Measurements from ENCODE around the gene TELO2.
A peak's percentile ranks its signal among the peaks of the same experiment; 100 is the strongest.

Gene TELO2

DNA sequence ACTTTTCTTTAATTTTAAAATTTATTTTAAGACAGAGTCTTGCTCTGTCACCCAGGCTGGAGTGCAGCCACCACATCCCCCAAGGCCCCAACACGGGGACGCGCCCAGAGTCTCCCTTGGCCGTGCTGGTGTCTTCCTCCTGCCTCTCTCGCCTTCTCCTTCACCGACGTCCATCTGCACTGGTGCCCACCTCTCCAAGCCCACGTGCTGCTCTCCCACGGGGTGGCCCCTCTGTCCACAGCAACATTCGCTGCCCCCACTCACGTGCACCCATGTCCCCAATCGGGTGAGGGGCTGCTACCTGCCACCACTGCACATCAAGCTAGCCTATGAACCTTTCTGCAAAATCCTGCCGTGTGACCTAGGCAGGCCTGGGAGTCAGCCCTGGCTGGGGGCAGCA lies 43.4 kb downstream of the TELO2 start:
- no peak for DNase-seq (ENCODE audit: low read depth)

DNA sequence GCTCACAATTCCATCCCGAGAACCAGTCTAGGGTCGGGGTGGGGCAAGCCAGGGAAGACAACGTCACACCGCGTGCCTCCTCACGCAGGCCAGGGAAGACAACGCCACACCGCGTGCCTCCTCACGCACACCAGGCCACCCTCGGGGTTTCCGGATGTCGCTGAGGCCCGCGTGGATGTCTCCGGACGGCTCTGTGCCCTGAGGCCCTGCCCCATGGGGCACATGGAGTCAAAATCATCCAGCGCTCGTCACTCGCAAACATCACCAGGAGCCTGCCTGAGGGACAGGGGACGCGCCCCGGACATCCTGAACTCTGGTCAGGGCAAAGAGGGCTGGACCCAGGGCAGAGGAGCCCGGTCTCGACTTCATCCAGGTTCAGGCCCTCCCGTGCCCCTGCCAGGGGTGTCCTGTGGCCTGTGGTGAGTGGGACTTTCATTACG lies 44.0 kb downstream of the TELO2 start:
- DNase-seq (ENCODE audit: low read depth): no peak

DNA sequence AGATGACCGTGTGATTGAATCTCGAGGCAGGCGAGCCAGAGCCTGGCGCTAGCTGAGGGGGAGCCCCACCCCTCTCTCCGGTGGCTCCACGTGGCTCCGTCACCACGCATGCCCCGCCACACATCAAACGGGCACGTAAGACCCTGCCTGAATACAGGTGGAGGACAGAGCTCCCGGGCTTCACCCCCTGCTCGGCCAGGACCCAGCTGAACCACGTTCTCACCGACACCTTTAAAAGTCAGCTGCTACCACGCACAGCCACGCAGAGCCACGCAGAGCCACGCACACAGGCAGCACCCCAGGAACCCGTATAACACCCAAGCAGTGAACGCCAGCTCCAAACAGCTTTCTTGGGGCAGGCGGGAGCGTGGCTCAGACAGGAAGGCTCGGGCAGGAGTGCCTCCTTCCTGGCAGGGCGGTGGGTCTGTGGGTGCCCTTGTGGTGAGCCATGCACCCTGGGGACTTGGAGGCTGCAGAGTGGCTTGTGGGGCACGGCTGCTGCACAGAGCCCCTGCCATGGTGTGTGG lies 44.7 kb downstream of the TELO2 start:
- no peak for DNase-seq (ENCODE audit: low read depth)

DNA sequence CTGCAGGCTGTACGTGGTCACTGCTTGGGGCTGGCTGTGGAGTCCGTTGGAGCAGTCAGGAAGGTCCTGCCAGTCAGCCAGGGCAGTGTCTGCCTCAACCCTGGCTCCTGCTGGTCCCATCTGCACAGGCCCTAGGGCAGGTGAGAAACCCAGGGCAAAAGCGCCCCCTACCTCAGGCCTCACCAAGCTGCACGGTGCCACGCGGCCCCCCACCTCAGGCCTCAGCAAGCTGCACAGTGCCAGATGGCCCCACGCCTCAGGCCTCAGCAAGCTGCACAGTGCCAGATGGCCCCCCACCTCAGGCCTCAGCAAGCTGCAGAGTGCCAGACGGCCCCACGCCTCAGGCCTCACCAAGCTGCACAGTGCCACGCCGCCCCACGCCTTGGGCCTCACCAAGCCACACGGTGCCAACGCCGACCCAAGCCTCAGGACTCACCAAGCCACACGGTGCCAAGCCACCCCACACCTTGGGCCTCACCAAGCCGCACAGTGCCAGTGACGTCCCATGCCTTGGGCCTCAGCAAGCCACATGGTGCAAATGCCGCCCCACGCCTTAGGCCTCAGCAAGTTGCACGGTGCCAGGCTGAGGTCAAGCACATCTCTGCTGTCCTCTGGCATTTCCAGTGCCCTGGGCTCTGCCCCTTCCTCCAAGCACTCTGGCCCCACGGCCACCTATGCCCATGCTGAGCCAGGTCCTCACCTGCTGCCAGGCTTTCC lies 45.8 kb downstream of the TELO2 start:
- DNase-seq (ENCODE audit: low read depth): no peak

DNA sequence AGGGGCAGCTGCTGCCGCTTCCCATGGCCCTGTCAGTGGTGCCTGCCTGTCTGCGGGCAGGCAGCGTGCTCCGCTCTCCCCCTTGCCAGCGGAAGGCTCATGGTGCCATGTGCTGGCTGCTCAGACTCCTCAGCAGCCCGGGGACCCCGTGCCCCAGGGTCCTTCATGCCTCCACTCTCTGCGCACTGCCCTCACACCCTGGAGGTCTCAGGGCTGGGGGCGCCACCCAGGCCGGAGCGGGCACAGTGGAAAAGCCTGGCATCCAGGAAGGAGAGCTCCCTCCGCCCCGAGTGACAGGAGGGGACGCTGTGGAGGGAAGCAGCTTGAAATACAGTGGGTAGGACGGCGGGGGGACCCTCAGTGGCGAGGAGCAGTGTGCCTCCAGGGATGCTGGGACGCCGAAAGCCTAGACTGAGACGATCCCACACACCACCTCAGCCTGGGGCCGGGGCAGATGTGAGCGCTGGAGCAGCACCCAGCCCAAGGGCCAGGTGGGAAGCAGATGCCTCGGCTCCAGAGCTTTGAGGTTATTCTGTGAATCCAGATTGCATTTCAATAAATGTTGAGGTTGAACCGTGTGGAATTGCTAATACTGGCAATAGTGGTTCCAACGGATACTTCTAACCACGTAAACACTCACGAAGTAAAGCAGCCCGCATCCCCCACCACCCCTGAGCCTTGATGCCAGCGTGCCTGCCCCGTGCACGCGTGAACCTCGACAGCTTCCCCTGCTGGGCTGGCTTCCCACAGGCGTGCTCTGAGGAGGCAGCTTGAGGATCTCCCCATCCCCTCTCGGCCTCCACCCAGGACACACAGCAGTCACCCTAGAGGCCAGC lies 46.8 kb downstream of the TELO2 start:
- no peak for DNase-seq (ENCODE audit: low read depth)

DNA sequence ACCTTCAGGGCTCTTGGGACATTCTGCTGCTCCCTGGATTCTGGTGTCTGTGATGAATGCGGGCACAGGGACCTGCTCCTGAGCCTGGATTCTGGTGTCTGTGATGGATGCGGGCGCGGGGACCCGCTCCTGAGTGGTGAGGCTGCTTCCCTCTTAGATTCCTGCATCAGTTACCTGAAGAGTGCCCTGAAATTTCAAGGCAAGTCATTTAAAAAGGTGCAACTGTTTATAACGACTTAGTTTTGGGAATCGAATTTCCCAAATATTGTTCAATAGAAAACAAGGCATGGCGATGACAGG lies 47.3 kb downstream of the TELO2 start:
- DNase-seq (ENCODE audit: low read depth): no peak

DNA sequence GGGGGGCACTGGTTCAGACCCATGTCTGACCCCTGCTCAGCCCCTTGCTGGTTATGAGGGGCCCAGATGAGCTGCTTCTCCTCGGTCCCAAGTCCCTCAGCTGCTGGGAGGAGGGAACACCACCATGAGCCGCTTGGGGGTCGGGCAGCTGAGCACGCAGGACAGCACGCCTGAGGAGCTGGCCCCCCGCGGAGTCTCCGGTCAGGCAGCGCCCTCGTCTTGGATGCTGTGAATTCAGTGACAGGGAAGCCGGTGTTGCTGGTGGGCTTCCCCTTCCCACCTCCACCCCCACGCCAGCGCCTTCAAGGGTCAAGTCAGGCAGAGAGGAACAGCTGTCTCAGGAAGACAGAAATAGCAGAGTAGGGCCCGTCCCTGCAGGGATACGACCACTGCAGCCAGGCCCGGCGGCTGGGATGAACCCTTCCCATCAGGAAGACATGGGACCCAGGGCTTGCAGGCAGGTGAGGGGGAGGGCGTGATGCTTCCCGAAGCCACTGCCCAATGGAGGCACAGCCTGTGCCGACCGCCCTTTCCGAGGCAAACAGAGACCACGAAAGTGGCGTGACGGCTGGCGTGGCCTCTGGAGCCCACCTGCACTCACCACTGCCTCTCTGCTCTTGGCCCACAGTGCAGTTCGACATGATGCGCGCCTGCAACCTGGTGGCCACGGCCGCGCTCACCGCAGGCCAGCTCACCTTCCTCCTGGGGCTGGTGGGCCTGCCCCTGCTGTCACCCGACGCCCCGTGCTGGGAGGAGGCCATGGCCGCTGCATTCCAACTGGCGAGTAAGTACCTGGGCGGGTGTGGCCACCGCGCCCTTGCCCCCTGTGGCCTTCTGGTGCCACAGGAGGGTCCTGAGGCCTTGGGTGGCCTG lies 48.4 kb downstream of the TELO2 start:
- DNase-seq (ENCODE audit: low read depth): no peak

DNA sequence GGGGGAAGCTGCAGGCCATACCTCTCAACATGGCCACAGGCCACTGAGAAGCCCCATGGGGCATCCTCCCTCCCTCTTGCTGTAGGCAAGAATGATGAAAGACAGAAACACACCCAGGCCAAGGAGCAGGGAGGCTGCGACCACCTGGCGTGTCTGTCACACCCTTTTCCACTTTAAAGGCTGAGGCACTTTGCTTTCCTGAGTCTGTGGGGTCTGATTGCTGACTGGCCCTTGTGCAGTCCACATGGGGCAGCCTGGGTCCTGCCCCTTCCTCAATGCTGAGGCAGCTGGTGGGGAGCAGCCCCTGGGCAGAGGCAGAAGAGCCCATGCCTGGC lies 49.0 kb downstream of the TELO2 start:
- DNase-seq (ENCODE audit: low read depth): no peak

DNA sequence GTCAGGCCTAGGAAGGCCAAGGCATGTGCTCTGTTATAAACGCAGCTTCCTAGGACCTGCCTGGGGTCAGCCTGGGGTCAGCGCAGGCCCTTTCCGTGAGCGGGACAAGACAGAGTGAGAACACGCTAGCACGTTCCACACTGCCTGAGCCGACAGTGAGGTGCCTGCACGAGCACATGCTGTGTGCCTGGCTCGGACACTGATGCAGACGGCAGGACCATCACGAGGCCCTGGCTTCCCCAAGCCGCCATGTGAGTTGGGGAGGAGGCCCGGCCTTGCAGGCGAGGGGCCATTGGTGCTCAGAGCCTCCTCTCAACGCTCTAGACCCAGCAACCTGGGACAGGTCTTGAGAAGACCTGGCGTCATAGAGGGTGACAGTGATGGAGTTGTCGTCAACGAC lies 49.4 kb downstream of the TELO2 start:
- DNase-seq (ENCODE audit: low read depth): no peak

DNA sequence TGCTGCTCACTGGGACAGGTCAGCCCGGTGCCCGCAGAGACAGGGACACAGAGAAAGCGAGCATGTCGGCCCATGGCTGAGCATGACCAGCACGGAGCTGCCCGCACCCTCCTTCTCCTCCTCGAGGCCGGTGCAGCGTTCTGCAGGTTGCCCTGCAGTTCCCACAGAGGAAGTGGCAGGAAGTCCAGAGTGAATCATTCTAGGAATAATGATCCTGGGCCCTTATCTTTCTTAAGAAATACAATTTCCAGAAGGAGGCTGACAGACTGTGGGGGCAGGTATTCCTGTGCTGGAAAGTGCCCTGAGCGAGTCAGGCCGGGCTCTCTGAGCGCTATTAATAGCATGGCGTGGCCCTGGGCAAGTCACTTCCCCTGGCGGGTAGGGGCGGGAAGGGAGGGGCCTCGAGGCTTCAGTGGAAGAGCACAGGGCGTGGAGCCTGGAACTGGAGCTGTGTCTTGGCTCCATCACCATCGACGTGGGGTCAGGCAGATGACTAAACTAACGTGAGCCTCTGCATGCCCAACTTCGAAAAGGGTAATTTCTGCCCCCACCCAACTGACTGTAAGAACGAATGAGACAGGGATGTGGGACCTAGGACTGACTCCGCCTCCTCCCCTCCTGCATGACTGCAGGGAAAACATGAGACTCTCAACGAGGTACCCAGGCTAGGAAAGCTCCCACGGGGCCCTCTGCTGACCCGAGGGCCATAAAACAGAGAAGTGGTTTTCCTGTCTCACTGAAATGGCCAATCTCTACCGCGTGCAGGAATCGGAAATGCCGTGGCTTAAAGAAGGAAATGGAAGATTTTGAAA lies 50.1 kb downstream of the TELO2 start:
- DNase-seq (ENCODE audit: low read depth): peak; percentile 62

DNA sequence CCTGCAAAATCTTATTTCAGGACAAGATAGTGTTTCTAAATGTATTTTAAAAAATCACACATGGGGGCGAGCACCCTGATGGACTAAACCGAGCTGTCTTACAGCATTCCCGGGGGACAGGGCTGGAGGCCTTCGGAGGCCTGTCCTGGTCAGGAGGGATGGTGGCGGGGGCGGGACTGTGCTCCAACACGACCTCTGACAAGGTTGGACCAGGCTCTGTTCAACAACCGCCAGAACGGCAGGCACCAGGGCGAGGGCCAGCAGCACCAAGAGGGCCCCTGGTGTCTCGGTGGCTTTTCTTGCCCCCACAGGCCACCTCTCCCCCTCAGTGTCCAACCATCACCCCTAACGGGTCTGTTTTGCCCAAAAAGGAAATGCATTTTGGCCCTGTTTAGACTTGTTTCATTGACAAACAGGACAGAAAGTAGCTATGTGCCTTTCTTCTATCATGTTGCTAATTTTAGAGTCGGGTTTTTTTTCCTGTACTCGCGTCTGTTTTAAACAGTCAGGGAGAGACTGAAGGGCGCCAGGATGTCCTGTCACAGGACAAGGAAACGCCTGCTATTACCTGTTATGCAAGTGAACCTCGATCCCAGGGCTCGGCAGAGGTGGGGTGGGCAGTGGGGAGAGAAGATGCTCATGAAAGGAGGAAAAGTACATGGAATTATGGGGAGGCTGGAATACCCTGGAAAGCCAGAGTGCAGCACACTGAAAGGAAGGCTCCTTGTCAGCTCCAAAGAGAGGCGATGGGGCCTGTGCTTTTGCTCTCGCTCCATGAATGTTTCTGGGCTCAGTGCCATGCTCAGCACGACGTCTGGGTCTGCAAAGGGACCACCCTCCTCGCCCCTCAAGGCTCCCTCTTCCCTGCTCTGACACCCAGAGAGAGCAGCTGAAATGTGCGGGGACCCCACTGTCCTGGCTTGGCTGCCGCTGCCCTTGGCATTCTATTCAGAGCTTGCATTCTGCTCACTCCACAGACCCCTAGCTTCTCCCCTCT lies 52.2 kb downstream of the TELO2 start:
- DNase-seq (ENCODE audit: low read depth): no peak

DNA sequence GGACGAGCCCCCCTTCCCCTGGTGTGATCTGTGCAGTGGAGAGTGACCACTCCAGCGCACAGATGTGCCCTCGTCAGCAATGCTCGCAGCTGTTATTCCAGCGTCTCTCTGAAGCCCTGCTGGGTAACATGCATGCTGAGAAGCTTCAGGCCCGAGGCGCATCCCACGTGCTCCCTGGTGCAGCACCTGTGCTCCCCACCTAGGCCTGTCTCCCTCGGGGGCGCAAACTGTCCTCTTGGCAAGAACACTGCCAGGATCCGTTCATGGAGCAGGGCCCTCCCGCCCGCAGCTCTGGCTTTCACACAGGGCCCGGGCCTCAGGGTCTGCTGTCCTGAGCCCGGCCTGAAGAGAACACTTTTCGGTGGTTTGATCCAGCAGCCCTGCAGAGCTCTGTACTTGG lies 53.3 kb downstream of the TELO2 start:
- no peak for DNase-seq (ENCODE audit: low read depth)

DNA sequence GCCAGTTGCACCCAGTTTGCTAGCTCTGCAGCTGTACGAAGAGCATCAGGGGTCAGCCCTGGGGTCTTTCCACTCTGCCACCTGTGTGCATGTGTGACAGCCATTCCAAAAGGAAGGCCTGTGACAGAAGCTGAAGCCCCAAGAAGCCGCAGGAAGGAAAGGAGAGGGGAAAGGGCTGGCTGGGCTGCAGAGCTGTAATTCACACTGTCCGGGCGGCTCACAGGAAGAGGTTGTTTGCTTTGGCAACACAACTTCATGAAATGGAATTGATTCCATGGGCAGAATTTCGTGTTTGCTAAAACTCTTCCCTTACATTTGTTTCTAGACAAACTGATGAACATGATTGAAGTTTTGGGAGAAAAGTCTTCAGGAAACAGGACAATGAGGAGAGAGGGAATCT lies 55.1 kb downstream of the TELO2 start:
- DNase-seq (ENCODE audit: low read depth): no peak

DNA sequence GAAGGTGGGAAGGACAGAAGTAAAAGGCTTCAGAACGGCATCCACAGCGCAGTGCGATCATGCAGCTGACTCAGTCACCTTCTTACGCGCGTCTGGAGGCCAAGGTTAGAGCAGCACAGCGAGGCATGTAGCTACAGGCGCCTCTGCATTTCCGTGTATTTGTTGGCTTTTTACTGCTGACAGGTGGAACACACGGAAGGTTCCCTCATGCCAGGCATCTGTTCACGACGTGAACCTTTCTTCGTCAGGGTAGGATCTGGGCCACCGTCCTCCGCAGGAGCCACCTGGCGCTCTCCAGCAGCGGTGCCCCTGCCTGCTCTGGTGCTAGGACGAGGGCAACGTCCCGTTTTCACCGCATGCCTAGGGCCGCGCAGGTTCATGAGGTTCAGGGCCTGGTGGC lies 55.6 kb downstream of the TELO2 start:
- DNase-seq (ENCODE audit: low read depth): no peak

DNA sequence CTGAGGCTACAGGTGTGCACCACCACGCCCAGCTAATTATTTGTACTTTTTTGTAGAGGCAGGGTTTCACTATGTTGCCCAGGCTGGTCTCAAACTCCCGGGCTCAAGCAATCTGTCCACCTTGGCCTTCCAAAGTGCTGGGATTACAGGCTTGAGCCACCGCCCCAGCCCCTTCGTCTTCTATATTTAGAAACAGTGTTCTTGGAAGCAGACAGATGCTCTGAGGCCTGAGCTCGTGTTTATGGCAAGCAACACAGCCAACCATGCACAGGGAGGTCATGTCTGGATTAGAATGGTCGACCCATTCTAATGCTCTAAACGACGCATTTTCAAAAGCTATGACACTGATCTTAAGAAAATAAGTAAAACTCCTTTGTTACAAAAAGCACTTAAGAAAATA lies 56.9 kb downstream of the TELO2 start:
- no peak for DNase-seq (ENCODE audit: low read depth)

DNA sequence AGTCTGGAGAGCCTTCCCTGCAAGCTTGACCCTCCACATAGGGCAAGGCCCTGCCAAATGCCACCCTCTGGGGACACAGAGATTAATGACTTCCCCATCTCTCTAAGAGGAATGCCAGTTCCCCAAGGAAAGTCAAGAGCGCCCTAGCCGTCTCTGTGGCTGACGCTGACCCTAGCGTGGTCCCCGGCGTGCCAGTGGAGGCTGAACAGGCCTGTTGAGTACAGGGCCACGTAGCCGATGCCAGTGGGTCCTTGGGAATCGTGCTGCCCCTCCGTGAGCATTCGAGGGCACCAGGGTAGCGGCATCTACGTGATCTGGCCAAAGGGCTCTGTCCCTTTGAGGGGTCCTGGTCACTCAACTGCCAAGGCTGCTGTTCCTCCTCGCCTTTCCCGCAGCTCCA lies 57.5 kb downstream of the TELO2 start:
- DNase-seq (ENCODE audit: low read depth): no peak

DNA sequence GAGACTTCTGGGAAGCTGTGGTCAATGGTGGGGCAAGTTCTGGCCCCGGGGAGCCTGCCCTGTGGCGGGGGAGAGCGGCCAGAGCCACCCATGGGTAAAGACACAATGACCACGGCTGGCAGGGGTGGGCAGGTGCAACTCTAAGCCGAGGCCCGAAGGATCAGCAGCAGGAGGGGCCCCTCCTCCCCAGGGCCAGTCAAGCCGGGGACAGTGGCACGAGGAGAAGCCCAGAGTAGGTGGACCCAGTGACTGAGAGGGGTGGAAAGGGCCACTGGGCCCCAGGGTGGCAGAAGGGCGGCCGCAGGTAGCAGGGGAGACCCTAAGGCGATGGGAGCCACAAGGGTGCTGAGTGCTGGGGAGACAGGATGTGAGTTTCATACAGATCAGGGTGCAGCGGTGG lies 58.0 kb downstream of the TELO2 start:
- DNase-seq (ENCODE audit: low read depth): no peak

DNA sequence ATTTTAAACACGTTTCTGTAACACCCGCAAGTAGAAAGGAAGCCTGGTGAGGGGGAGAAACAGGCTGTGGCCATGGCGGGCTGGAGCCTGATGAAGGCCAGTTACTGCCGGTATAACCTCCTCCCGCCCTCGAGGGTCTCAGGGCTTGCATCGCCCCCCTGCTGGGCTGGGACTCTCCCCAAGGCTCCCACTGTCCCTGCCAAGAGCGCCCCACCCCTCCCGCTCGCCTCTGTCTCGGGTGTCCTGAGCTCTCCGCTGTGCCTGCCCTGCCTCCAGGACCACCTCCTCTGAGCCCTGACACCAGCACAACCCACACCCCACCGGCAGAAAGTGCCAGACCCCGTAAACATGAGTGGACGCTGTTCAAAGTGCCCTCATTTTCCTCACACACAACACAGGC lies 59.0 kb downstream of the TELO2 start:
- no peak for DNase-seq (ENCODE audit: low read depth)

DNA sequence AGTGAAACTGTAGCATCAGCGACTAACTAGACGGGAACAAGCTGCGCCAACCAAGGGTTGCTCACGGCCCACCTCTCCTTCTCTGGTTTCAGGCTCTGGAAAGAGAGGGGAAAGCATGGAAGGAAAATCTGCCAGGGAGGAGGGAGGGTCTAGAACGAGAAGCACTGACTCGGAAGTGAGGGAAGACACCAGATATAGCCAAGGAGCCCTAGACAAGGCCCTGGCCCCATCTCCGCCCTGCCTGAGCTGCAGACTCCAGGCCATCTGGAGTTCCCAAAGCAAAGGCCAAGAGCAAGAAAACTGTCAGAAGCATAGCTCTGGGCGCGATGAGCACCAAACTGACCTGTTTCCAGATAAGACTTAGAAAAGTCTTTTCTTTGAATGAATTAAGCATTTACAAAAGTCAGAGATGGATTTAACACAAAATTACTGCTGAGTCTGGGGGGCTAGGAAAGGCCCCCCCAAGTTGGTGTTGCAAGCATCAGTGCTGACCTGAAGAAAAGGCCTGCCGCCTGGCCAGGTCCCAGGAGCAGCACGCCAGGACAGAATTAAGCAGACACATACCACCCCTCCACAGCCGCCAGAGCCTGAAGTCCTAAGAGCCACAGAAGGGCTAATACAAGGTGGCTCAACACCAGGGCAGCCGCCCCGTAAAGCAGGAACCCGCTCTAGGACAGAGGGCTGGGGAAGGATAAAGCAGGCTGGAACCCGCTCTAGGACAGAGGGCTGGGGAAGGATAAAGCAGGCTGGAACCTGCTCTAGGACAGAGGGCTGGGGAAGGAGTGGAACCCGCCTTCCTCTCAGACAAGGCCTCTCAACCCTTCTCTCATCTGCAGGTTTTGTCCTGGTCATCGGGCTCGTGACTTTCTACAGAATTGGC lies 61.0 kb downstream of the TELO2 start:
- no peak for DNase-seq (ENCODE audit: low read depth)

All from activated T-cell treated with anti-CD3 and anti-CD28 coated beads for 24 hours (primary cell).